IMR-90 (cell line): Measurements from ENCODE around the gene ZNF282. TPM values are rescaled to one million over a fixed set of nuclear protein-coding genes. Genes with fewer than 3 reads are reported as not detected.

Source experiments
- ATAC-seq: fragments of 200-7000 bp; cut with Tn5 transposase; 2 replicates; pipeline ENCODE4 v1.9.1; 2020; ENCODE audit warnings: low read depth, mild to moderate bottlenecking, moderate library complexity
- BruUV-seq: library from RNA; stranded (reverse); fragments of 400-500 nt; replicated peaks from 2 replicates; lab custom pipeline; 2021; lab: Mats Ljungman, UMichigan
- CTCF ChIA-PET: fragments of 300-600 bp; formaldehyde crosslinking; extraction: SDS; loops from one replicate; lab custom pipeline; 2021; ENCODE audit warnings: antibody characterized with exemption; lab: Yijun Ruan, JAX
- POLR2A ChIA-PET: fragments of 300-600 bp; sonication (Branson Sonifier 250); formaldehyde crosslinking; loops from one replicate; lab custom pipeline; 2022; ENCODE audit warnings: antibody characterized with exemption; ENCODE audit not compliant: unreplicated experiment; lab: Charles Lee
- DNase-seq: peaks from one replicate; pipeline ENCODE4 v3.0.0; 2013
- H2AFZ ChIP-seq: replicated peaks from 2 replicates; pipeline ENCODE3; 2013; ENCODE audit warnings: low read length, mild to moderate bottlenecking; ENCODE audit not compliant: poor library complexity
- H2AK5ac ChIP-seq: 2 replicates; pipeline ENCODE4 v1.6.1; 2013; ENCODE audit warnings: low read depth, low read length, inconsistent platforms
- H2AK9ac ChIP-seq: replicated peaks from 2 replicates; pipeline ENCODE3; 2013; ENCODE audit warnings: mild to moderate bottlenecking, low read depth, low read length, moderate library complexity; ENCODE audit not compliant: poor library complexity
- H2BK120ac ChIP-seq: 2 replicates; pipeline ENCODE4 v1.6.1; 2013; ENCODE audit warnings: low read depth, low read length, inconsistent platforms
- H2BK15ac ChIP-seq: 3 replicates; pipeline ENCODE4 v1.6.1; 2013; ENCODE audit warnings: low read depth, low read length, inconsistent platforms
- H2BK20ac ChIP-seq: 2 replicates; pipeline ENCODE4 v1.6.1; 2013; ENCODE audit warnings: low read depth, mild to moderate bottlenecking, inconsistent platforms, low read length, moderate library complexity
- H2BK5ac ChIP-seq: 2 replicates; pipeline ENCODE4 v1.6.1; 2013; ENCODE audit warnings: mild to moderate bottlenecking, low read depth, low read length, inconsistent platforms; ENCODE audit not compliant: poor library complexity, severe bottlenecking
- H3K14ac ChIP-seq: replicated peaks from 2 replicates; pipeline ENCODE4 v1.6.1; 2013; ENCODE audit warnings: low read depth, low read length, inconsistent platforms
- H3K18ac ChIP-seq: 2 replicates; pipeline ENCODE4 v1.6.1; 2013; ENCODE audit warnings: low read depth, low read length, control low read depth
- H3K23ac ChIP-seq: 2 replicates; pipeline ENCODE4 v1.6.1; 2013; ENCODE audit warnings: low read depth, low read length, inconsistent platforms
- H3K27ac ChIP-seq: 2 replicates; pipeline ENCODE4 v1.5.1; 2013; ENCODE audit warnings: mild to moderate bottlenecking, control low read depth, low read length; ENCODE audit not compliant: insufficient read depth
- H3K27me3 ChIP-seq: 2 replicates; pipeline ENCODE4 v1.6.1; 2013; ENCODE audit warnings: low read length; ENCODE audit not compliant: control insufficient read depth, insufficient read depth
- H3K36me3 ChIP-seq: 2 replicates; pipeline ENCODE4 v1.6.1; 2013; ENCODE audit warnings: low read length, mixed read lengths; ENCODE audit not compliant: control insufficient read depth, insufficient read depth
- H3K4ac ChIP-seq: 2 replicates; pipeline ENCODE4 v1.6.1; 2013; ENCODE audit warnings: low read depth, low read length, inconsistent platforms
- H3K4me1 ChIP-seq: 2 replicates; pipeline ENCODE4 v1.6.1; 2013; ENCODE audit warnings: low read length, mixed read lengths; ENCODE audit not compliant: control insufficient read depth, insufficient read depth
- H3K4me2 ChIP-seq: 2 replicates; pipeline ENCODE4 v1.6.1; 2013; ENCODE audit warnings: low read depth, mild to moderate bottlenecking, control low read depth, low read length, moderate library complexity
- H3K4me3 ChIP-seq: 2 replicates; pipeline ENCODE4 v1.5.1; 2013; ENCODE audit warnings: low read depth, mild to moderate bottlenecking, control low read depth, low read length, moderate library complexity; ENCODE audit not compliant: insufficient read depth
- H3K56ac ChIP-seq: 2 replicates; pipeline ENCODE4 v1.6.1; 2013; ENCODE audit warnings: low read length, inconsistent platforms; ENCODE audit not compliant: insufficient read depth; ENCODE audit errors: extremely low read depth
- H3K79me1 ChIP-seq, 2 experiments: 2 replicates each; pipeline ENCODE4 v1.6.1; 2013; ENCODE audit warnings: low read length in 2 of 2, inconsistent platforms in 1 of 2, low read depth in 1 of 2
- H3K9ac ChIP-seq: 2 replicates; pipeline ENCODE4 v1.6.1; 2013; ENCODE audit warnings: low read depth, low read length, control low read depth
- H3K9me1 ChIP-seq: 2 replicates; pipeline ENCODE4 v1.6.1; 2013; ENCODE audit warnings: low read length, inconsistent platforms; ENCODE audit not compliant: insufficient read depth
- H3K9me3 ChIP-seq: 2 replicates; pipeline ENCODE4 v1.6.1; 2013; ENCODE audit warnings: low read length; ENCODE audit not compliant: control insufficient read depth, insufficient read depth
- H4K20me1 ChIP-seq: 2 replicates; pipeline ENCODE4 v1.6.1; 2013; ENCODE audit warnings: low read length, inconsistent platforms; ENCODE audit not compliant: insufficient read depth
- H4K5ac ChIP-seq: 2 replicates; pipeline ENCODE4 v1.6.1; 2013; ENCODE audit warnings: mild to moderate bottlenecking, low read depth, low read length, control low read depth
- H4K8ac ChIP-seq, 2 experiments: 2 replicates each; pipeline ENCODE4 v1.6.1; 2013; ENCODE audit warnings: low read depth in 2 of 2, low read length in 2 of 2, control low read depth in 1 of 2, inconsistent platforms in 1 of 2
- H4K91ac ChIP-seq: 2 replicates; pipeline ENCODE4 v1.6.1; 2013; ENCODE audit warnings: low read depth, low read length, inconsistent platforms; ENCODE audit not compliant: insufficient read depth
- BHLHE40 ChIP-seq: fragments of 150-350 bp; IDR thresholded peaks from 2 replicates; pipeline ENCODE4 v1.6.1; 2016; ENCODE audit warnings: mild to moderate bottlenecking, low read depth, low read length
- CEBPB ChIP-seq: IDR thresholded peaks from 2 replicates; pipeline ENCODE4 v1.6.1; 2012; ENCODE audit warnings: low read depth, low read length, improper control_type of control experiment
- CHD1 ChIP-seq: IDR thresholded peaks from 2 replicates; pipeline ENCODE4 v1.6.1; 2012; ENCODE audit warnings: low read depth, low read length, improper control_type of control experiment
- FOS ChIP-seq: fragments of 150-350 bp; IDR thresholded peaks from 2 replicates; pipeline ENCODE4 v1.6.1; 2016; ENCODE audit warnings: low read depth, low read length
- MAFK ChIP-seq: IDR thresholded peaks from 2 replicates; pipeline ENCODE4 v1.6.1; 2012; ENCODE audit warnings: low read depth, low read length, improper control_type of control experiment
- MAZ ChIP-seq: IDR thresholded peaks from 2 replicates; pipeline ENCODE4 v1.6.1; 2012; ENCODE audit warnings: low read depth, mild to moderate bottlenecking, low read length, improper control_type of control experiment, moderate library complexity, borderline replicate concordance
- MXI1 ChIP-seq: IDR thresholded peaks from 2 replicates; pipeline ENCODE4 v1.6.1; 2012; ENCODE audit warnings: low read depth, mild to moderate bottlenecking, low read length, moderate library complexity, borderline replicate concordance
- NFE2L2 ChIP-seq: fragments of 150-350 bp; IDR thresholded peaks from 2 replicates; pipeline ENCODE4 v1.6.1; 2016; ENCODE audit warnings: low read depth, mild to moderate bottlenecking, low read length
- POLR2A ChIP-seq: IDR thresholded peaks from 2 replicates; pipeline ENCODE4 v1.6.1; 2012; ENCODE audit warnings: mild to moderate bottlenecking, low read depth, low read length
- RAD21 ChIP-seq: IDR thresholded peaks from 2 replicates; pipeline ENCODE4 v1.6.1; 2012; ENCODE audit warnings: low read length, improper control_type of control experiment
- RCOR1 ChIP-seq: IDR thresholded peaks from 2 replicates; pipeline ENCODE4 v1.6.1; 2012; ENCODE audit warnings: mild to moderate bottlenecking, low read length, improper control_type of control experiment; ENCODE audit not compliant: insufficient replicate concordance
- RFX5 ChIP-seq: IDR thresholded peaks from 2 replicates; pipeline ENCODE4 v1.8.0; 2012; ENCODE audit warnings: low read depth, mild to moderate bottlenecking, low read length, moderate library complexity
- SMC3 ChIP-seq: fragments of 150-350 bp; IDR thresholded peaks from 2 replicates; pipeline ENCODE4 v1.6.1; 2016; ENCODE audit warnings: low read depth, mild to moderate bottlenecking, antibody characterized with exemption, low read length, moderate library complexity
- WGBS, 2 experiments: methylation state at CpG; one replicate each; pipeline versions ENCODE4 v1.1.5 to v1.1.7; 2013; ENCODE audit warnings: missing lambda C conversion rate in 2 of 2; ENCODE audit not compliant: insufficient read length in 1 of 2; ENCODE audit errors: extremely low coverage in 2 of 2; 5-methylcytosine and 5-hydroxymethylcytosine counted together
- dilution Hi-C: fragments of 300-500 bp; cut with HindIII; formaldehyde crosslinking; loops from one replicate; pipeline ENCODE4 v1.14.3; 2018; ENCODE audit warnings: low sequenced_read_pairs; ENCODE audit not compliant: unreplicated experiment
- in situ Hi-C: fragments of 300-500 bp; cut with MboI; formaldehyde crosslinking; loops from 3 replicates; pipeline ENCODE4 v1.14.3; 2019; ENCODE audit warnings: low sequenced_read_pairs, inconsistent platforms, mixed read lengths
- intact Hi-C: fragments of 100-400 bp; cut with micrococcal nuclease; formaldehyde crosslinking; loops from 2 replicates; pipeline ENCODE4 v1.10.0; 2022
- polyA plus RNA-seq, 3 experiments: library from polyadenylated mRNA; depleted of rRNA; stranded (reverse); fragments of >200 nt; gene quantifications; 2 replicates each; pipeline ENCODE4 v1.2.3, GENCODE V29; 2012; ENCODE audit warnings: low replicate concordance in 1 of 3
- total RNA-seq: library from RNA; depleted of rRNA; stranded (reverse); fragments of >200 nt; gene quantifications from 2 replicates; pipeline ENCODE4 v1.2.3, GENCODE V29; 2012
- TF ChIP-seq, protein P1 (sequence below): conservative IDR thresholded peaks from 2 replicates; pipeline ENCODE4 v1.5.1; 2012; ENCODE audit warnings: mild to moderate bottlenecking, low read depth, low read length, improper control_type of control experiment
- TF ChIP-seq, protein P2 (sequence below): fragments of 150-350 bp; IDR thresholded peaks from 2 replicates; pipeline ENCODE4 v1.6.1; 2016; ENCODE audit warnings: low read depth, mild to moderate bottlenecking, low read length, moderate library complexity, borderline replicate concordance
- TF ChIP-seq, protein P3 (sequence below): fragments of 150-350 bp; IDR thresholded peaks from 2 replicates; pipeline ENCODE4 v1.6.1; 2017; ENCODE audit warnings: mild to moderate bottlenecking, antibody characterized with exemption, low read length, low read depth

ZNF282 gene
- total and polyA plus RNA-seq, 2 of the 4 experiments (the other 2 are of a cell fraction): 7.2 to 11.9 TPM

DNA sequence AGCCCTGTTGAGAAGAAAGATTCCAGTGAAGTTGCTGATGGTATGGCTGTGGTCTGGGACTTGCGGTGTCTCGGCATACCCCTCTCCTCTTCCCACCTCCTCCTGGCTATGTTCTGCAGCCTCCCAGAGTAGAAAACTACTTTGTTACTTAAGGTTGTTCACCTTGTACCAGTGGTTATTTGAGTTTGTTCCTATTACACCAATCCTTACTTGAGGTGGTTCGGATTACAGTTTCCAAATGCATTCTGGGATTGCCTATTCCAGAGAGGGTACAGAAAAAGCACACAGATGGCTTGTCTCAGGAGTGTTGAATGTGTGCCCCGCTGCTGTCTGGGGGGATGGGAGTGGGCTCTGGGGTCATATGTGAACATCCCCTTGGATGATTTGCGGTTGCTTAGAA is 59.8 kb downstream of the ZNF282 start:
- no CpG with 5 or more reads among the region's 5 CpGs for WGBS, 2 experiments
- peaks cover 8% of the 10 kb centered on the region; the same call in 1 of the 2 replicates for H3K9me1 ChIP-seq
- dilution Hi-C loops (no loop called here), in situ Hi-C loops (no loop called here), intact Hi-C loops (no loop called here)
- H3K27ac ChIP-seq: no peak overlapping the region
- no peak for ATAC-seq
- H2BK15ac ChIP-seq: no peak overlapping the region
- BruUV-seq: no TSS peak
- TF ChIP-seq NFE2L2: no peak
- TF ChIP-seq MXI1: no peak
- TF ChIP-seq, protein P1, sequence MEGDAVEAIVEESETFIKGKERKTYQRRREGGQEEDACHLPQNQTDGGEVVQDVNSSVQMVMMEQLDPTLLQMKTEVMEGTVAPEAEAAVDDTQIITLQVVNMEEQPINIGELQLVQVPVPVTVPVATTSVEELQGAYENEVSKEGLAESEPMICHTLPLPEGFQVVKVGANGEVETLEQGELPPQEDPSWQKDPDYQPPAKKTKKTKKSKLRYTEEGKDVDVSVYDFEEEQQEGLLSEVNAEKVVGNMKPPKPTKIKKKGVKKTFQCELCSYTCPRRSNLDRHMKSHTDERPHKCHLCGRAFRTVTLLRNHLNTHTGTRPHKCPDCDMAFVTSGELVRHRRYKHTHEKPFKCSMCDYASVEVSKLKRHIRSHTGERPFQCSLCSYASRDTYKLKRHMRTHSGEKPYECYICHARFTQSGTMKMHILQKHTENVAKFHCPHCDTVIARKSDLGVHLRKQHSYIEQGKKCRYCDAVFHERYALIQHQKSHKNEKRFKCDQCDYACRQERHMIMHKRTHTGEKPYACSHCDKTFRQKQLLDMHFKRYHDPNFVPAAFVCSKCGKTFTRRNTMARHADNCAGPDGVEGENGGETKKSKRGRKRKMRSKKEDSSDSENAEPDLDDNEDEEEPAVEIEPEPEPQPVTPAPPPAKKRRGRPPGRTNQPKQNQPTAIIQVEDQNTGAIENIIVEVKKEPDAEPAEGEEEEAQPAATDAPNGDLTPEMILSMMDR: no peak
- no peak for TF ChIP-seq BHLHE40
- TF ChIP-seq MAZ: no peak
- TF ChIP-seq MAFK: no peak
- TF ChIP-seq RCOR1: no peak
- TF ChIP-seq CEBPB: no peak
- no peak for TF ChIP-seq SMC3
- TF ChIP-seq, protein P2, sequence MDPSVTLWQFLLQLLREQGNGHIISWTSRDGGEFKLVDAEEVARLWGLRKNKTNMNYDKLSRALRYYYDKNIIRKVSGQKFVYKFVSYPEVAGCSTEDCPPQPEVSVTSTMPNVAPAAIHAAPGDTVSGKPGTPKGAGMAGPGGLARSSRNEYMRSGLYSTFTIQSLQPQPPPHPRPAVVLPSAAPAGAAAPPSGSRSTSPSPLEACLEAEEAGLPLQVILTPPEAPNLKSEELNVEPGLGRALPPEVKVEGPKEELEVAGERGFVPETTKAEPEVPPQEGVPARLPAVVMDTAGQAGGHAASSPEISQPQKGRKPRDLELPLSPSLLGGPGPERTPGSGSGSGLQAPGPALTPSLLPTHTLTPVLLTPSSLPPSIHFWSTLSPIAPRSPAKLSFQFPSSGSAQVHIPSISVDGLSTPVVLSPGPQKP: no peak
- TF ChIP-seq FOS: no peak
- TF ChIP-seq RAD21: no peak
- TF ChIP-seq, protein P3, sequence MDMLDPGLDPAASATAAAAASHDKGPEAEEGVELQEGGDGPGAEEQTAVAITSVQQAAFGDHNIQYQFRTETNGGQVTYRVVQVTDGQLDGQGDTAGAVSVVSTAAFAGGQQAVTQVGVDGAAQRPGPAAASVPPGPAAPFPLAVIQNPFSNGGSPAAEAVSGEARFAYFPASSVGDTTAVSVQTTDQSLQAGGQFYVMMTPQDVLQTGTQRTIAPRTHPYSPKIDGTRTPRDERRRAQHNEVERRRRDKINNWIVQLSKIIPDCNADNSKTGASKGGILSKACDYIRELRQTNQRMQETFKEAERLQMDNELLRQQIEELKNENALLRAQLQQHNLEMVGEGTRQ: no peak
- no peak for TF ChIP-seq POLR2A
- no peak for TF ChIP-seq CHD1
- TF ChIP-seq RFX5: no peak
- DNase-seq: no peak
- H2BK20ac ChIP-seq: no peak overlapping the region
- no peak overlapping the region for H2AK9ac ChIP-seq
- H3K4me1 ChIP-seq: no peaks in the 10 kb centered on the region
- peaks cover 43% of the 10 kb centered on the region for H3K36me3 ChIP-seq
- no peak overlapping the region for H2BK120ac ChIP-seq
- no peak overlapping the region for H4K5ac ChIP-seq
- no peak overlapping the region for H4K8ac ChIP-seq
- no peaks in the 10 kb centered on the region for H4K20me1 ChIP-seq
- no peak overlapping the region for H3K56ac ChIP-seq
- ChIA-PET CTCF (no interaction called here), POLR2A (no interaction called here)
- H4K91ac ChIP-seq: no peak overlapping the region
- peaks cover 8% of the 10 kb centered on the region in 2 experiments; a peak in 2 of 4 replicates for H3K79me1 ChIP-seq
- no peak overlapping the region for H3K4me2 ChIP-seq
- H3K27me3 ChIP-seq: no peaks in the 10 kb centered on the region
- no peak overlapping the region for H3K4ac ChIP-seq
- H2AK5ac ChIP-seq: no peak overlapping the region
- no peak overlapping the region for H3K4me3 ChIP-seq
- no peaks in the 10 kb centered on the region for H3K9me3 ChIP-seq
- H2BK5ac ChIP-seq: no peak overlapping the region
- H3K23ac ChIP-seq: no peak overlapping the region
- no peak overlapping the region for H3K9ac ChIP-seq
- H3K14ac ChIP-seq: no peak overlapping the region
- no peak overlapping the region for H2AFZ ChIP-seq
- no peak overlapping the region for H3K18ac ChIP-seq
